GM10266 (cell line): ENCODE results near the gene ACVR1B.

Experiments used
- DNase-seq: peaks from one replicate; pipeline ENCODE4 v3.0.0; 2012; ENCODE audit errors: extremely low spot score
- TF ChIP-seq, protein P1 (sequence below): IDR thresholded peaks from 2 replicates; pipeline ENCODE4 v1.5.1; 2012; ENCODE audit warnings: mild to moderate bottlenecking, low read depth; ENCODE audit not compliant: control insufficient read depth, insufficient read depth; ENCODE audit errors: missing control alignments

ACVR1B gene

DNA sequence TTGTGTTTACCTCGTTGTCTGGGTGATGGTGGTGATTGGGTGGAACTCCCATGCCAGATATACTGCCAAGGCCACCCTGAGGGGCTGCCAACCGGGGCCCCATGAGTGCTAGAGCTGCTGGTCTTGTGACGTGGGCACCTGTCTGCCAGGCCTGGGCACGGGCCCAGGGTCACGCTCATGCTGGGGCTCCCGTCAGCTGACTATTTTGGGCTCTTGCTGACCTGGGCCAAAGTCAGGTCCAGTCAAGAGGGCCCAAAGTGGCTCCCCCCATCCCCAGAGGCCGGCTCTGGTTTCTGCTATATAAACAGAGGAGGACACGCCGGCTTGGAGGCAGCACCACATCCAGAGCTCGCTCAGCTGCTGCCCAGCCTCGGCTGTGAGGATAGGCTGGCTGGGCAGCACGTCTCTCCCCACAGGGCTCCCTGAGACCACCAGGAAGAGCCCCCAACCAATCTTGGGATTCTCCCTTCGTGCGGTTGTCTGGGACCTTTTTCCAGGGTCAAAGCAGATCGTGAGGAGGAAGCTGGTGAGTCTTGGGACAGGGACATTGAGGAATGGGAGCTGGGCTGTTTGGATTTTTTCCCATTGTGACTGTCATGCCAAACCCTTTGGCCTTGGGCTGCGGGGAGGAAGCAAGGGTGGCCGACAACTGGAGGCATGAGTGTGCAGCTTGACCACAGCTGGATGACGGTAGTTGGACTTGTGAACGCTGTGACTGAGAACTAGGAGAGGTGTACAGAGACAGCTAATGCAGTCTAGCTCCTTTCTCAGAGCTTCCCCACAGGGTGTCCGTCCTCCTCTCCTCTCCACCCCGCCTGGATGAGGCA lies 92.1 kb downstream of the ACVR1B start:
- no peak for DNase-seq
- TF ChIP-seq, protein P1, sequence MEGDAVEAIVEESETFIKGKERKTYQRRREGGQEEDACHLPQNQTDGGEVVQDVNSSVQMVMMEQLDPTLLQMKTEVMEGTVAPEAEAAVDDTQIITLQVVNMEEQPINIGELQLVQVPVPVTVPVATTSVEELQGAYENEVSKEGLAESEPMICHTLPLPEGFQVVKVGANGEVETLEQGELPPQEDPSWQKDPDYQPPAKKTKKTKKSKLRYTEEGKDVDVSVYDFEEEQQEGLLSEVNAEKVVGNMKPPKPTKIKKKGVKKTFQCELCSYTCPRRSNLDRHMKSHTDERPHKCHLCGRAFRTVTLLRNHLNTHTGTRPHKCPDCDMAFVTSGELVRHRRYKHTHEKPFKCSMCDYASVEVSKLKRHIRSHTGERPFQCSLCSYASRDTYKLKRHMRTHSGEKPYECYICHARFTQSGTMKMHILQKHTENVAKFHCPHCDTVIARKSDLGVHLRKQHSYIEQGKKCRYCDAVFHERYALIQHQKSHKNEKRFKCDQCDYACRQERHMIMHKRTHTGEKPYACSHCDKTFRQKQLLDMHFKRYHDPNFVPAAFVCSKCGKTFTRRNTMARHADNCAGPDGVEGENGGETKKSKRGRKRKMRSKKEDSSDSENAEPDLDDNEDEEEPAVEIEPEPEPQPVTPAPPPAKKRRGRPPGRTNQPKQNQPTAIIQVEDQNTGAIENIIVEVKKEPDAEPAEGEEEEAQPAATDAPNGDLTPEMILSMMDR, result no peak

DNA sequence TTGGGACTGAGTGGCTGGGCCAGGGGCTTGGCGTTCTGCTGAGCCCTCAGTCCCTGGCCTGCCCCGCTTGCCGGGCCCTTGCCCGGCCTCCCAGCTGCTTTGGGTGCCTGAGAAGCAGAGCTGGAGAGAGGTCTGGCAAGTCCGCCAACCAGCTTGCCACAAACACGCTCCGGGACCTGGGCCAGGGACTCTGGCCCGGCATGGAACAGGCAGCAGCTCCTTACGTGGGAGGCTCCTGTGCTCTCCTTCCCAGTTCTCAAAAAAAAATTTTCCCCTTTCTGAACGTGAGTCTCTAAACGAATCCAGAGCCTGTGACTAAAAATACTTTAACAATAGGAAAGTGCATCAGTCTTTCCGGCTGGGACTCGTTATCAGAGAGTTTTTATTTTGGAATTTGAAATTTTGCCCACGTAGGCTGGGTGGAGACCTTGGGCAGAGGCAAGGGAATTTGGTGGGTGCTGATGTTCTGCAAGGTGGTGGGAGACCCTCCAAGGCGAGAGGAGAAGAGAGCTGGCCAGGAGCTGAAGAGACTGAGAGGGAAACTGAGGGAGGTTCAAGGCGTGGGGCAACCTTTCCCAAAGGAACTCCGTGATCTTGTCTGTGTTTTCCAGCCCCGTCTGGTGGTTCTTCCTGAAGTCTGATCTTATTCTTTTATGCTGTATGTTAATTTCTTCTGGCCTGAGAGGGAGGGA lies 92.9 kb downstream of the ACVR1B start:
- TF ChIP-seq, protein P1, result no peak
- no peak for DNase-seq

DNA sequence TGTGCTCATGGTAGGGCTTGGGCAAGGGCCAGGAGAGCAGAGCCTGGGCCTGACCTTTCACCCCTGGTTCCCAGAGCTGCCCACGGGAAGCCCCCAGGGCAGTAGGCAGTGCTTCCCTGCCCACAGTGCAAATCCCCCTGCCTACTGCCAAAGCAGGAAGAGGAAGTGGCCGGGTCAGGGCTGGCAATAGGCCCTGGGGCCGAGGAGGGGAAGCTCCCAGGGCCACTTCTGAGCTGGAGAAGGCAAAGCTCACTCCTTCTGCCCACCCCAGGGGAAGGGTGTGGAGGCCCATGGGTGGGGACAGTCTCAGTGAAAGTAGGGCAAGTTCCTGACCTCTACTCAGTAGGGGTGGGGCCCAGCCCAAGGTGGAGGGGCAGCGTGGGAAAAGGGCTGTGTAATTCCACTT lies 94.3 kb downstream of the ACVR1B start:
- TF ChIP-seq, protein P1, result no peak

More for the DNA sequence above, 94.3 kb downstream of the ACVR1B start:
- DNase-seq, result no peak
